SH-SY5Y (cell line): ENCODE data around the gene CCSER2.

Experiments
- GATA2 ChIP-seq: IDR thresholded peaks from 2 replicates; pipeline ENCODE4 v1.6.1; 2011; ENCODE audit warnings: mild to moderate bottlenecking, low read depth, low read length
- GATA3 ChIP-seq: IDR thresholded peaks from 2 replicates; pipeline ENCODE4 v1.6.1; 2011; ENCODE audit warnings: low read depth, mild to moderate bottlenecking, low read length, moderate library complexity

Gene CCSER2

DNA sequence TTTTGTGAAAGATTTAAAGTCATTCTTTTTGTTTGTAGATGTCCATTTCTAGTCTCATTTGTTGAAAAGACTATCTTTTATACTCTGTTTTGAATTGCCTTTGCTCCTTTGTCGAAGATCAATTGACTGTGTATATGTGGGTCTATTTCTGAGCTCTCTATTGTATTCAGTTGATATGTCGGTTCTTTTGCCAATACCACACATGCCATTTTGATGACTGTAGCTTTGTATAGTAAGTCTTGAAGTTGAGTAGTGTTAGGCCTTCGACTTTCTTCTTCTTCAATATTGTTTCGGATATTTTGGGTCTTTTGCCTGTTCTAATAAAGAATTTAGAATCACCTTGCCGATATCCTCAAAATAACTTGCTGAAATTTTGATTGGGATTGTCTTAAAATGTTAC is 104.5 kb downstream of the CCSER2 start:
- TF ChIP-seq GATA2: no peak
- no peak for TF ChIP-seq GATA3

DNA sequence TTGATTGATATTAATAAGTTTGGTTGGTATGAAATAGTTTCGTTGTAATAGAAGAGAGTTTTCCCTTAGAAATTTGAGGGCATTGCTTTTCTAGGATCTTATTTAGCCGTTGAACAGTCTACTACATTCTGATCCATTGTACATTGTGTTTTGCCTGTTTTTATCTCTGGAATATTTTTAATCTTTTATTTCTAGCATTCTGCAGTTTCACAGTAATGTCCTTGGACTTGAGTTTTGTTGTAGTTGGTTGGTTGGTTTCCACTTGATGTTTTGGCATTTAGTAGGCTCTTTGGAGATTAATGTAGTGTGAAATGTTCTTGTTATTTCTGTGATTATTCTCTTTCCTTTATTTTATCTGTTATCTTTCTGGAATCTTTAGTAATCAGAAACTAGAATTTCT is 112.4 kb downstream of the CCSER2 start:
- TF ChIP-seq GATA2: no peak
- no peak for TF ChIP-seq GATA3

DNA sequence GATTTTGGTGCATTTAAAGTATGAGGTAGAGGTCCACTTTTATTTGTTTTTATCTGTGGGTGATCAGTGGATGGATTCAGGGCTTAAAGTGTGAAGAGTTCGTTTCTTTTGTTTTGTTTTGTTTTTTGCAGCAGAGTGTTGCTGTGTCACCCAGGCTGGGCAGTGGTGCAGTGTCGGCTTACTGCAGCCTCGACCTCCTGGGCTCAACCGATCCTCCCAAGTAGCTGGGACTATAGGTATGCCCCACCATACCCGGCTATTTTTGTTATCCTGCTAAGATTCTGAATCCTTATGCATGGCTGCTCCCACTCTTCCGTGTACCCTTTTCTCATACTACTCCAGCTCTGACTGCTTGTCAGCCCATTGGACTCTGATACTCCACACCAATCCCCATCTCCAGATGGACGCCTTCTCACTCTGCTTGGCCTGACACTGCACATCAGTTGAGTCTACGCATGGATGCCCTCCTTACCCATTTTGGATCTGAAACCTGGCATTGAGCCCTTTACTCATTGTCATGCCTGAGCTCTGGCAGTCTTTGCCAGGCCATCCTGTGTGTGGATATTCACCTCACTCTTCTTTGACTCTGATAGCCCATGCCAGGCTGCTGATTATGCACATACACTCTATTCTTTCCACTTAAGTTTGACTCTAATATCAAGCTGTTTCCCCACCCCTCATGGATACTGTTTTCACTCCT is 119.5 kb downstream of the CCSER2 start:
- TF ChIP-seq GATA2: no peak
- no peak for TF ChIP-seq GATA3

DNA sequence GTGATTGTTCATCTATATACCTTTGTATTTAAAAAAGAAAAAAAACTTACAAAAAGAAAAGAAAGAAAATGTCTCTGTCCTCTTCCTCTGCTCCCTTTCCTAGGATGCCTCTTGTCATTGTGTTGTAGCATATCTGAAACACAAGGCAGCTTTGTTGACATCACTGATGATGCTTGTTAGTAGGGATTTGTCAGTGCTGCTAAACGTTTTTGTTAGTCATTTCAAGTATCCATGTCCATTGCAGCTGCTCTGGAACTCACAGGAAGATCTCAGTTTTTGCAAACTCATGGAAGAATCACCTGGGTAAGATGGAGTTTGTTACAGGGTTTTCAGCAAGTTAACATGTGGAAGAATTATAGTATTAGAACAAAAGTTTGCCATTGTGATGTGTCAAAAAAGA is 123.6 kb downstream of the CCSER2 start:
- no peak for TF ChIP-seq GATA3

DNA sequence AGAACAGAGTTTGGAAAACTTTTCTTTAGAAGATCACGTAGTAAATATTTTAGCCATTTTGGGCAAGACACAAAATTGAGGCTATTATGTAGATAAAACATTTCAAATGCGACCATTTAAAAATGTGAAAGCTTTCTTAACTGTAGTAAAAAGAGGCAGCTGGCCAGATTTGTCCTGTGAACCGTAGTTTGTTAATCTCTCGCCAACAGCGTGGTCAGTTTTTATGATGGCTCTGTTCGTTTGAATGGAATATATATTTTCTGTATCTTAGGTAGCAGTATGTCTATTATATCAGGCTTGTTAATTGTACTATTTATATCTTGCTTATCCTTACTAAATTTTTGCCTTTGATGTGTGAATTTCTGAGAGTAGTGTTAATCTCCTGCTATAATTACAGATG is 124.9 kb downstream of the CCSER2 start:
- TF ChIP-seq GATA3 (no peak), GATA2 (no peak)

DNA sequence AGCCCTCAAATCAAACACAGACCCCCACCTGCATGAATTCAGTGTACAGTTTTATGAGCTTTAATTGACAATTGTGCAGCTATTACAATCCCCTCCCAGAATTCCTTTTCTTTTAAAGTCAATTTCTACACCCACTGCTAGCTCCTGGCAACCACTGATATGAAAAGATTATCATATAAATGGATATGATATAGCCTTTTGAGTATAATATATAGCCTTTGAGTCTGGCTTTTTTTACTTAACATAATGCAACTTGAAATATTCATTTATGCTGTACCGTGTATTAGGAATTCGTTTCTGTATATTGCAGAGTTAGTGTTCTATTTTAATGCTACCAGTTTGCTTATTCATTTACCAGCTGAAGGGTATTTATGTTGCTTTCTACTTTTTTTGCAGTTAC is 127.7 kb downstream of the CCSER2 start:
- TF ChIP-seq GATA2 (no peak), GATA3 (no peak)

DNA sequence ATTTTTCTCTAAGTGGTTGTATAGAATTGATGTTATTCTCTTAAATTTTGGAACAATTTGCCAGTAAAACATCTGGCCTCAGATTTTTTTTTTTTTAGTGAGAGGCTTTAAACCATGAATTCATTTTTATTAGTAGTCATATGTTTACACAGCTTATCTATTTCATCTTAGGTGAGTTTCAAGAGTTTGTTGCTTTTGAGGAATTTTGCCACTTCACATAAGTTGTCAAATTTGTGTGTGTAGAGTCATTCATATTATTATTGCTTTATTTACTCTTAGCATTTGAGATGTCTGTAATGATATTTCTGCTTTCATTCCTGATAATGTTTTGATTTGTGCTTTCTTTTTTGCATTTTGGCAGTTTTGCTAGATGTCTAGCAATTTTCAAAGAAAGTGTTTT is 132.1 kb downstream of the CCSER2 start:
- TF ChIP-seq GATA3: no peak
- TF ChIP-seq GATA2: no peak

DNA sequence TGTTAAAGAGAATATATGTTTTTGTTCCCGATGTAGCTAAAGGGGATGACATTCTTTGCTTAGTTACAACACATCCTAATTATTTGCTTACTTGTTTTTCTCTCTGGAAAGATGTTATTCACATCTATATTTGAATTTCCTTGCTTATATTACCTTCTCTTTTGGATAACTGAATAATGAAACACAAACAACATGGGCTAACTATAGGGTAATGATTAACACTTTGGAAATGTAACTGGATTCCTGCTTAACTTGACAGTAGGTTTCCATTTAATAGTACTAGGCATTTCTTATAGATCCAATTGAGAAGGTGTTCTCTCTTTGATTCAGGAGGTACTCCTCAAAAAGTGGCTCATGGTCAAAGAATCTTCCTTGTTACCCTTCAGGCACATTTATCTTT is 141.1 kb downstream of the CCSER2 start:
- TF ChIP-seq GATA2 (no peak), GATA3 (no peak)

DNA sequence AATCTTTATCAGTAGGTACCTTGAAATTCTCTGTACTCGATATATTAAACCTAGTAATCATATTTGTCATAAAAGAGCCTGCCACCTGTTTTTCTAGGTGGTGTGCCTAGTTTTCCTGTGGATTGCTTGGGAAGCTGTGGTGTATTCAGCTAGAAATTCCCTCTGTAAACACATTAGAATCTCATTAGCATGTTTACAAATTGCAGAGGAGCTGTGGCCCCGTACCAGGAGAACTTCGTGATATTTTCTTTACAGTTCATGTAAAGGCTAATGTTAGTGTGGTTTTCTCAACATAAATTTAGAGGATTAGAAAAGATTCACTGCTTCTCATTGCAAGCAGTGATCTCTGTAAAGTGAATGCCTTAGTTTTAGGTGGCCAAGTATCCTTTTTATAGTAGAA is 144.7 kb downstream of the CCSER2 start:
- TF ChIP-seq GATA2: no peak

DNA sequence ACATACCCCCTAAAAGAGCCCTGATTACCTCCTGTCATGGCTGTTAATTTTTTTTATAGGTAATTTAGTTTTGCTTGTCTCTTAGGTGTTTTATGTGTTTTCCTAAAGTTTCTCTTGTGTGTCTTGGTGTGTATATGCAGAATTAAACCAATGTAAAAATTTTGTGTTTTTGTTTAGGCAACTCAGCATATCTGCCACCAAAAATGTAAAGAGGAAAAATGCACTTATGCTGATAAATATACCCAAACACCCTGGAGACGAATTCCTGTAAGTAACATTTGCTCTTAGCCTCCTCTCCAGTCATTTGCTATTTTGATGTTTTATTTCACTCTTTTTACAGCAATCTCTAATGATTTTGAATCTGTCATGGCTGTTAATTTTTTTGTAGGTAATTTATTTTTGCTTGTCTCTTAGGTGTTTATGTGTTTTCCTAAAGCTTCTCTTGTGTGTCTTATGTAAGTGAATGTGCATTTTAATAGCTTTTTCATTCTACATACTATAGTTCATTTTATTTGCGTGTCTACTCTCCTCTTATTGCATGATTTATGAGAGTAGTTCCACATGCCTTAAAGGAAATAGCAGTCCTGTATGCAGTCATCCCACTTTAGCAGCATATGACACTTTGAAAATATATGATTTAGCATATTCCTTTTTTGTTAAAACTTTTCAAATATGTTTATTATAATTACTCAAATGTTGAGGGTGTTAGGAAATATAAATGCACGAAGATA is 149.2 kb downstream of the CCSER2 start:
- TF ChIP-seq GATA3 (no peak), GATA2 (no peak)

DNA sequence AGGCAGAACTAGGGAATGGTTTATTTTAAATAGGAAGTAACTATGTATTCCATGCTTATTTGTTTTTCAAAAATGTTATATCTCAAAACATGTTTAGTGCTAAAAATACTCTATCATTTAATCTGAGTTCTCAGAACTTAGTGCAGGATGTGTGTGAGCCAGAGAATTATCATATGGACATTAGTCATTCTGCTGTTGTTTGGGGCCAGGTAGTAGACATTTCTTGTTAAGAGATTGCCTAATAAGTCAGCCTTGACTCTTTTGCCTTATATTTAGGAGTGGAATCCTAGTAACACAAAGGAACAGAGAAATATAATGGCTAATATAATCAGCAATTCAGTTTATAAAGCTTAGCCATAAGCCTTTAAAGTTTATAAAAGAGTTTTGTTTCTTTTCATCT is 149.8 kb downstream of the CCSER2 start:
- TF ChIP-seq GATA3: no peak
- TF ChIP-seq GATA2: no peak

DNA sequence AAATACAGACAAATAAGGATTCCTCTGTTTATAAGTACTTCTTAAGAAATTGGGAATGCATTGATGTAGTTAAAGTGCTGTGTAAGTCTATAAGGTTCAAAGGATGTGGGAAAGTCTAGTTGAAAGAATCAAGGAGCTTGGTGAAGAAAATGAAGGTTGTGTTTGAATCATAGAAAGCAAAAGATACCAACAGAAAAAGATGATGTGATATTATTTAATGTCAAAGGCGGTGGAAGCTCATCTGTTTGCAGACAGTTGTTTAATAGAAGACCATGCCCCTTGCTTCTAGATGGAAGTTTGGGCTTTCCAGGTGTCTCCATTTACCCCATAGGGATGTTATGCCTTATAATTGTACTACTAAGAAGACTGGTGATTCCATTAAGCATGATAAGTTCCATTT is 150.3 kb downstream of the CCSER2 start:
- TF ChIP-seq GATA3 (no peak), GATA2 (no peak)

DNA sequence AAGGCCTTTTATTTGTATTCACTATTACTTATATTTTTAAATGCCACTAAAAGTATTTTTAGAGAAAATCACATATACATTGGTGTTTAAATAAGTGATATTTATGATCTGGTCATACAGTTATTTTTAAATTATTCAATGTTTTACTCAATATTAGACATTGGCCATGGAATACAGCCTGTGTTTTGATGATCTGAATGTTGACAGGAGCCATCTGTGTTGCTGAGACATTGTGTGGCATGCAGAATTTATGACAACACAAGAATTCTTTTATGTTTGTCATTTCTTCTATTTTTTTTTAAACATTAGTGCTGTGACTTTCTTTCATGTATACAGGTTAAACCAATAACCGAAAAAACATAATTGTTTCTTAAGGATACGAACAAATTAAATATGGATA is 156.2 kb downstream of the CCSER2 start:
- TF ChIP-seq GATA3: no peak
- TF ChIP-seq GATA2: no peak

DNA sequence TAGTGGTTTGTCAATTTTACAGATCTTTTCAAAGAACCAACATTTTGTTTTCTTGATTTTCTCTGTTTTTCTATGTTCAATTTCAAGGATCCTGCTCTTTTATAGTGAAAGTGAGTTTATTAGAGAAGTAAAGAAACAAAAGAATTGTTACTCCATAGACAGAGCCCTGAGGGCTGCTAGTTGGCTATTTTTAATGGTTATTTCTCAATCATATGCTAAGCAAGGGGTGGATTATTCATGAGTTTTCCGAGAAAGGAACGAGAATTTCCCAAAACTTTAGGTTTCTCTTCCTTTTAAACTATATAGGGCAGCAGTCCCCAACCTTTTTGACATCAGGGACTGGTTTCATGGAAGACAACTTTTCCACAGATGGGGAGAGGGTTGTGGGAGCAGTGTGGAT is 165.0 kb downstream of the CCSER2 start:
- no peak for TF ChIP-seq GATA2
- no peak for TF ChIP-seq GATA3

DNA sequence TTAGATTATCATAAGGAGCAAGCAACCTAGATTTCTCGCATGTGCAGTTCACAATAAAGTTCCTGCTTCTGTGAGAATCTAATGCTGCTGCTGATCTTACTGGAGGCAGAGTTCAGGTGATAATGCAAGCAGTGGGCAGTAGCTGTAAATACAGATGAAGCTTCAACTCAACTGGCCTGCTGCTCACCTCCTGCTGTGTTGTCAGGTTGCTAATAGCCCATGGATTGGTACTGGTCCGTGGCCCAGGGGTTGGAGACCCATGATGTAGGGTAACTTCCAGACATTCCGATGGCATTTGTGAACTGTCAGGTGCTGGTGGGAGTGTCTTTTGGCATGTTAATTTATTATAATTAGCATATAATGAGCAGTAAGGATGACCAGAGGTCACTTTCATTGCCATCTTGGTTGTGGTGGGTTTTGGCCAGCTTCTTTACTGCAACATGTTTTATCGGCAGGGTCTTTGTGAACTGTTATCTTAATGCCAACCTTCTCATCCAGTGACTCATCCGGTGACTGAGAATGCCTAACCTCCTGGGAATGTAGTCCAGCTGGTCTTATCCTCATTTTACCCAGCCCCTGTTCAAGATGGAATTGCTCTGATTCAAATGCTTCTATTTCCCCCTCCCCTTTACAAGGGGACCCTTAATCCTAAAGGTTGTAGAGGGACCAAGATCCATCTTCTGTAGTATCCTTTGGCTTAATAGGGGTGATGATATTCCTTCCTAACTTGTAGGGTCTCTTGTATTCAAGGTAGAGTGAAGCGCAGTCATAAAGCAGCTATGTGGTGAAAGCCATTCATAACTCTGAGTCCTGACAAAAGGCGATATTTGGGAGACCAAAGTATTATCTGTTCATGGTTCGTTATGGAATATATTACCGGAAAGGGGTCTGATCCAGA is 165.8 kb downstream of the CCSER2 start:
- TF ChIP-seq GATA2 (no peak), GATA3 (no peak)

DNA sequence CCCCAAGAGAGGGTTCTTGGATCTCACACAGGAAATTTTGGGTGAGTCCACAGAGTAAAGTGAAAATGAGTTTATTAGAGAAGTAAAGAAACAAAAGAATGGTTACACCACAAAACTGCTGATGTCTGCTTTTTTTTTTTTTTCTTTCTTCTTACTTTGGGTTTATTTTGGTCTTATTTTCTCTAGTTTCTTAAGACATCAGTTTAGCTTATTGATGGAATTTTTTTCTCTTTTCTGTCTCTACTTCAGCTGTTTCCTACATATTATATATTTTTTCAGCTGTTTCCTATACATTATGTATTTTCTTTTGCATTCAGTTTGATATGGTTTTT is 166.4 kb downstream of the CCSER2 start:
- TF ChIP-seq GATA3 (no peak), GATA2 (no peak)
